GM12891 (cell line): ENCODE data around the gene CASP10.
"Not testable (repeated sequence)": the region's sequence is repeated elsewhere in the genome, so short reads cannot be mapped to it uniquely, and the experiment has no call there.

Source experiments
- POLR2A ChIP-seq: IDR thresholded peaks from 2 replicates; pipeline ENCODE4 v1.6.1; 2011; ENCODE audit warnings: low read depth, low read length, control low read depth
- POLR2AphosphoS5 ChIP-seq: IDR thresholded peaks from 2 replicates; pipeline ENCODE4 v1.6.1; 2011; ENCODE audit warnings: low read depth, low read length, control low read depth
- SPI1 ChIP-seq: IDR thresholded peaks from 2 replicates; pipeline ENCODE4 v1.6.1; 2011; ENCODE audit warnings: low read depth, low read length, control low read depth
- TAF1 ChIP-seq: IDR thresholded peaks from 2 replicates; pipeline ENCODE4 v1.6.1; 2011; ENCODE audit warnings: low read depth, low read length, control low read depth

DNA sequence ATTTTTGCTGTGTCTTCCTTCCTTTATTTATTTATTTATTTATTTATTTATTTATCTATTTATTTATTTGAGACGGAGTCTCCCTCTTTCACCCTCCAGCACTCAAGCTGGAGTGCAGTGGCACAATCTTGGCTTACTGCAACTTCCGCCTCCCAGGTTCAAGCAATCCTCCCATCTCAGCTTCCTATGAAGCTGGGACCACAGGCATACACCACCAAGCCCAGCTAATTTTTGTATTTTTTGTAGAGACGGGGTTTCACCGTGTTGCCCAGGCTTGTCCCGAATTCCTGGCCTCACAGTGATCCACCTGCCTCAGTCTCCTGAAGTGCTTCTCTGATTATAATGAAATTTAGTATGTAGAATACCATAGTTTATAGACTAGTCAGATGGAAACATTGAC, 894 bp downstream of the CASP10 start:
- TF ChIP-seq POLR2A, POLR2AphosphoS5, TAF1, SPI1: not testable (repeated sequence)
